ENCODE data around the gene CYP4F12.

The CYP4F12 gene

GRCh38 chr19:15651791-15652190 lies 21.1 kb upstream of the CYP4F12 start:
- no peak overlapping the region for H3K4me3 ChIP-seq (ENCODE audit: low read length)
- DNase-seq (ENCODE audit: low read depth), result no peak
- no peak for TF ChIP-seq CTCF (conservative IDR thresholded peaks at IDR 0.05; ENCODE audit: low read length)

- DNase-seq (ENCODE audit: low read depth), result no peak
- H3K4me3 ChIP-seq (ENCODE audit: low read length), result no peak overlapping the region
- TF ChIP-seq CTCF (conservative IDR thresholded peaks at IDR 0.05; ENCODE audit: low read length), result no peak
These were observed 20.2 kb upstream of the CYP4F12 start for GRCh38 chr19:15652559-15653278.

- no peak for TF ChIP-seq CTCF (conservative IDR thresholded peaks at IDR 0.05; ENCODE audit: low read length)
- DNase-seq (ENCODE audit: low read depth), result no peak
- no peak overlapping the region for H3K4me3 ChIP-seq (ENCODE audit: low read length)
These were observed 16.4 kb upstream of the CYP4F12 start for GRCh38 chr19:15656467-15656866.

- TF ChIP-seq CTCF (conservative IDR thresholded peaks at IDR 0.05; ENCODE audit: low read length), result no peak
- no peak overlapping the region for H3K4me3 ChIP-seq (ENCODE audit: low read length)
- DNase-seq (ENCODE audit: low read depth), result no peak
These were observed 9.6 kb upstream of the CYP4F12 start for GRCh38 chr19:15663247-15663646.

GRCh38 chr19:15666186-15666585 lies 6.7 kb upstream of the CYP4F12 start:
- no peak for DNase-seq (ENCODE audit: low read depth)
- TF ChIP-seq CTCF (conservative IDR thresholded peaks at IDR 0.05; ENCODE audit: low read length), result no peak
- H3K4me3 ChIP-seq (ENCODE audit: low read length), result no peak overlapping the region

- no peak for DNase-seq (ENCODE audit: low read depth)
- no peak for TF ChIP-seq CTCF (conservative IDR thresholded peaks at IDR 0.05; ENCODE audit: low read length)
- no peak overlapping the region for H3K4me3 ChIP-seq (ENCODE audit: low read length)
These were observed 6.0 kb upstream of the CYP4F12 start for GRCh38 chr19:15666883-15667282.

- no peak overlapping the region for H3K4me3 ChIP-seq (ENCODE audit: low read length)
- no peak for DNase-seq (ENCODE audit: low read depth)
- no peak for TF ChIP-seq CTCF (conservative IDR thresholded peaks at IDR 0.05; ENCODE audit: low read length)
These were observed 3.4 kb upstream of the CYP4F12 start for GRCh38 chr19:15669440-15669839.

Measured in AG10803 (cell line).